ENCODE data around the gene SRSF12.

GRCh38 chr6:89085409-89086205, 32.3 kb downstream of the SRSF12 start:
- TF ChIP-seq CTCF (conservative IDR thresholded peaks at IDR 0.05 in 1 of 2, IDR thresholded peaks at IDR 0.05 in 1 of 2; ENCODE audit: low read depth in 1 of 2, low read length in 2 of 2) (no peak), EZH2 (IDR thresholded peaks at IDR 0.05; ENCODE audit: low read length, missing control alignments) (no peak)

All from fibroblast of lung (primary cell).